HCT116 (cell line): ENCODE results near the gene TIGIT. TPM values are rescaled to one million over a fixed set of nuclear protein-coding genes. Genes with fewer than 3 reads are reported as not detected.

Experiments
- ATAC-seq: fragments of 200-7000 bp; cut with Tn5 transposase; 2 replicates; pipeline ENCODE4 v1.9.1; 2020; ENCODE audit warnings: mild to moderate bottlenecking, moderate library complexity
- Bru-seq: library from RNA; stranded (reverse); fragments of 400-500 nt; gene quantifications from one replicate; lab custom pipeline; 2021; lab: Mats Ljungman, UMichigan
- BruChase-seq, 2 experiments: library from RNA; stranded (reverse); fragments of 400-500 nt; gene quantifications; one replicate each; lab custom pipeline; 2021; lab: Mats Ljungman, UMichigan
- BruUV-seq: library from RNA; stranded (reverse); fragments of 400-500 nt; replicated peaks from 2 replicates; lab custom pipeline; 2021; lab: Mats Ljungman, UMichigan
- CTCF ChIA-PET: fragments of 300-600 bp; sonication (Branson Sonifier 250); formaldehyde crosslinking; loops from one replicate; lab custom pipeline; 2021; ENCODE audit warnings: antibody characterized with exemption; lab: Charles Lee
- POLR2A ChIA-PET: fragments of 300-600, 350-600 bp; sonication (Branson Sonifier 250); formaldehyde crosslinking; loops from one replicate; lab custom pipeline; 2021; ENCODE audit warnings: antibody characterized with exemption; lab: Charles Lee
- RAD21 ChIA-PET, 2 experiments: fragments of 300-600 bp; sonication (Branson Sonifier 250); formaldehyde crosslinking; loops; one replicate each; lab custom pipeline; 2023; ENCODE audit warnings: low total read pairs in 2 of 2; ENCODE audit not compliant: uncharacterized antibody in 2 of 2, unreplicated experiment in 2 of 2, low non-redundant PET in 1 of 2; lab: Charles Lee
- DNase-seq: peaks from one replicate; pipeline ENCODE4 v3.0.0-alpha.2; 2010; ENCODE audit warnings: low read depth, low spot score
- H2AFZ ChIP-seq: fragments of 200-600 bp; shearing (Covaris generic), sonication (generic); 2 replicates; pipeline ENCODE4 v1.6.1; 2017; ENCODE audit warnings: low read depth, mixed run types, mixed read lengths, antibody characterized with exemption, low read length; ENCODE audit not compliant: poor library complexity, severe bottlenecking
- H3K27ac ChIP-seq: 2 replicates; pipeline ENCODE4 v1.5.1; 2012; ENCODE audit warnings: low read depth, low read length
- H3K27me3 ChIP-seq: fragments of 200-600 bp; sonication (generic); 2 replicates; pipeline ENCODE4 v1.6.1; 2016; ENCODE audit warnings: mixed run types, low read length, mixed read lengths; ENCODE audit not compliant: insufficient read depth
- H3K36me3 ChIP-seq, 2 experiments: fragments of 200-500 bp in 1 of 2; fragments of 200-600 bp in 1 of 2; sonication (Bioruptor generic) in 1 of 2; sonication (generic) in 1 of 2; 2 replicates each; pipeline versions ENCODE4 v1.5.1 to v1.6.1; 2014 to 2016; ENCODE audit warnings: low read length in 2 of 2, inconsistent platforms in 1 of 2, mixed read lengths in 1 of 2, mixed run types in 1 of 2; ENCODE audit not compliant: insufficient read depth in 2 of 2, control insufficient read depth in 1 of 2
- H3K4me1 ChIP-seq, 2 experiments: fragments of 200-600 bp in 1 of 2; sonication (generic) in 1 of 2; 2 replicates each; pipeline versions ENCODE4 v1.5.1 to v1.6.1; 2012 to 2017; ENCODE audit warnings: low read length in 2 of 2, inconsistent platforms in 1 of 2, mild to moderate bottlenecking in 1 of 2, mixed read lengths in 1 of 2, mixed run types in 1 of 2, moderate library complexity in 1 of 2; ENCODE audit not compliant: insufficient read depth in 2 of 2, control insufficient read depth in 1 of 2
- H3K4me2 ChIP-seq: fragments of 200-600 bp; sonication (generic); 2 replicates; pipeline ENCODE4 v1.6.1; 2017; ENCODE audit warnings: mixed run types, low read length, mixed read lengths
- H3K4me3 ChIP-seq, 2 experiments: fragments of 200-600 bp in 1 of 2; sonication (generic) in 1 of 2; replicated peaks in 1 of 2; 2 replicates each; pipeline ENCODE4 v1.5.1; 2011 to 2016; ENCODE audit warnings: low read length in 2 of 2, control low read depth in 1 of 2, low read depth in 1 of 2, mild to moderate bottlenecking in 1 of 2, mixed read lengths in 1 of 2, mixed run types in 1 of 2
- H3K79me2 ChIP-seq: fragments of 200-600 bp; sonication (generic); 2 replicates; pipeline ENCODE4 v1.6.1; 2017; ENCODE audit warnings: mild to moderate bottlenecking, mixed run types, low read length, moderate library complexity, mixed read lengths; ENCODE audit not compliant: insufficient read depth
- H3K9ac ChIP-seq: fragments of 200-600 bp; sonication (generic); 2 replicates; pipeline ENCODE4 v1.6.1; 2016; ENCODE audit warnings: low read length, mixed read lengths
- H3K9me2 ChIP-seq: fragments of 200-600 bp; sonication (generic), shearing (Covaris generic); 2 replicates; pipeline ENCODE4 v1.6.1; 2017; ENCODE audit warnings: mixed run types, mild to moderate bottlenecking, moderate library complexity; ENCODE audit not compliant: insufficient read depth
- H3K9me3 ChIP-seq, 2 experiments: fragments of 200-500 bp in 1 of 2; fragments of 200-600 bp in 1 of 2; sonication (Bioruptor generic) in 1 of 2; sonication (generic) in 1 of 2; 2 replicates each; pipeline ENCODE4 v1.6.1; 2014 to 2017; ENCODE audit warnings: low read length in 2 of 2, mixed read lengths in 2 of 2, inconsistent platforms in 1 of 2, low read depth in 1 of 2, mild to moderate bottlenecking in 1 of 2, mixed run types in 1 of 2, moderate library complexity in 1 of 2; ENCODE audit not compliant: control insufficient read depth in 1 of 2, insufficient read depth in 1 of 2
- H4K20me1 ChIP-seq: fragments of 200-600 bp; sonication (generic), shearing (Covaris generic); 2 replicates; pipeline ENCODE4 v1.6.1; 2017; ENCODE audit warnings: mixed run types, mild to moderate bottlenecking, moderate library complexity; ENCODE audit not compliant: insufficient read depth
- CBX3 ChIP-seq: IDR thresholded peaks from 2 replicates; pipeline ENCODE4 v1.6.1; 2012; ENCODE audit warnings: low read depth
- EGR1 ChIP-seq: IDR thresholded peaks from 2 replicates; pipeline ENCODE4 v1.6.1; 2012; ENCODE audit warnings: low read depth
- EZH2 ChIP-seq: fragments of 200-600 bp; sonication (generic); IDR thresholded peaks from 2 replicates; pipeline ENCODE4 v1.6.1; 2017; ENCODE audit warnings: antibody characterized with exemption, mixed run types
- POLR2A ChIP-seq: IDR thresholded peaks from 2 replicates; pipeline ENCODE4 v1.7.0; 2011; ENCODE audit warnings: borderline replicate concordance; ENCODE audit not compliant: insufficient read depth, insufficient read length; ENCODE audit errors: extremely low read depth
- POLR2AphosphoS5 ChIP-seq: IDR thresholded peaks from 2 replicates; pipeline ENCODE4 v1.6.1; 2011; ENCODE audit warnings: mild to moderate bottlenecking, low read depth, low read length, moderate library complexity
- RAD21 ChIP-seq: IDR thresholded peaks from 2 replicates; pipeline ENCODE4 v1.6.1; 2012; ENCODE audit warnings: low read depth, mild to moderate bottlenecking
- SRF ChIP-seq: IDR thresholded peaks from 2 replicates; pipeline ENCODE4 v1.6.1; 2012; ENCODE audit warnings: low read depth
- intact Hi-C: fragments of 100-400 bp; cut with micrococcal nuclease; formaldehyde crosslinking; loops from 2 replicates; pipeline ENCODE4 v1.10.0; 2022
- long read RNA-seq: library from polyadenylated mRNA; unstranded; transcript quantifications from one replicate; pipeline ENCODE4 v2.0.0, GENCODE V29; 2021; ENCODE audit not compliant: unreplicated experiment
- polyA plus RNA-seq: library from polyadenylated mRNA; unstranded; fragments of >200 nt; gene quantifications from 2 replicates; pipeline ENCODE4 v1.2.1, GENCODE V29; 2012; ENCODE audit warnings: missing spikeins
- total RNA-seq: library from RNA; stranded (reverse); gene quantifications from one replicate; pipeline ENCODE4 v1.2.1, GENCODE V29; 2021; ENCODE audit not compliant: unreplicated experiment
- TF ChIP-seq, protein P1 (sequence below): IDR thresholded peaks from 2 replicates; pipeline ENCODE4 v1.6.1; 2012
- TF ChIP-seq, protein P2 (sequence below): IDR thresholded peaks from 2 replicates; pipeline ENCODE4 v1.6.1; 2012; ENCODE audit warnings: low read depth
- TF ChIP-seq, protein P3 (sequence below), 3 experiments: fragments of 200-600 bp in 1 of 3; sonication (generic) in 1 of 3; IDR thresholded peaks in 2 of 3; conservative IDR thresholded peaks in 1 of 3; 2 replicates each; pipeline ENCODE4 v1.5.1; 2012 to 2017; ENCODE audit warnings: low read depth in 2 of 3, low read length in 2 of 3, antibody characterized with exemption in 1 of 3, borderline replicate concordance in 1 of 3, control low read depth in 1 of 3, mild to moderate bottlenecking in 1 of 3, mixed read lengths in 1 of 3, mixed run types in 1 of 3, moderate library complexity in 1 of 3; ENCODE audit not compliant: insufficient read depth in 1 of 3

The TIGIT gene
- total RNA-seq: 0.07 TPM
- 0.01 and 0.05 TPM in 2 replicates for polyA plus RNA-seq
- Bru-seq, nascent RNA: percentile 11 among the genes with signal in this experiment
- percentile 19 among the genes with signal in this experiment for BruChase-seq, experiment 1, labeled RNA remaining after a 6-hour chase
- percentile 13 among the genes with signal in this experiment for BruChase-seq, experiment 2, labeled RNA remaining after a 2-hour chase
- long read RNA-seq: 0 reads

DNA sequence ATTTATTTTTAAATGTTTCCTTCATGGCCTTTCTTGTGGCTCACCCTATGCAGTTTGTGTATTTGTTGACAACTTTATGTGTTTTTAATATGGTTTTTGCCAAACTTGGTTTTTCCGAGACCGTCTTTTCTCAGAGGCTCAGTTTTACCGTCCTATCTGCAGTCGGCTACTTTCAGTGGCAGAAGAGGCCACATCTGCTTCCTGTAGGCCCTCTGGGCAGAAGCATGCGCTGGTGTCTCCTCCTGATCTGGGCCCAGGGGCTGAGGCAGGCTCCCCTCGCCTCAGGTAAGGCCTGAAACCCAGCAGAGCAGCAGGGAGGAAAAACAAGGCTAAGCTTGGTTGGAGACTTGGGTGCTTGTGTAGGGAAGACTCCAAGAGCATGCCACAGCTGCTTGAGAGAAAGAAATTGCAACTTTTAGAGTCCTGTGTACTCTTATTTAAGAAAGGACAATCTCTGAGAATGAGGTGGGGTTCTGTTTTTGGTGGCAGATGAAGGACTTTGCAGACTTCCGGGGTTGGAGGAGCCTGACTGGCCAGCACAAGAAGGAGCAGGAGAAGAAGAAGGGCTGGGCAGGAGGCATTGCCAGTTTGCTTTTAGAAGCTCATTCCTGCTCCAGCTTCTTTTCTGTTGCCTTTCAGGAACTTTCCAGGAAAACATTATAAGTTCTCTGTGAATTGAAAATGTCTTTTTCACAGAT is at the start of gene TIGIT:
TIGIT (plus strand) TSS at position 191 of the 698 bp plus-strand sequence; CDS start at position 225, 34 bp downstream.
- BruUV-seq: no TSS peak

DNA sequence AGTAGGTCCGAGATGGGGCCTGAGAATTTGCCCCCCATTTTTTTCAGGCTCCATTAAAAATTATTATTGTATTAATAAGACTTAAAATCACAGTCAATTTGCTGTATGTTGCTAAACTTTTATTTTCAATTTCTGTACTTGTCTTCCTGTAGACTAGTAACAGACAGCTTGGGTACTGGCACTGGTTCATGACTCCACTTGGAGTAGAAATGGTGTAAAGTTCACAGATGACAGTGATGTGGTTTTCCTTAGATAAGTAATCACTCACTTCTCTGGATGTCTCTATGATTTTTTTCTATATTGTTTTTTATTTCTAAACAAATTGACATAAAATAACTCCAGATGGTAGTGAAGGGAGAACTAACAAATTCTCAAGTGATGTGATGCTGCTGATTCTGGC is 40.9 kb upstream of the TIGIT start:
- DNase-seq (no peak), ATAC-seq (no peak)
- intact Hi-C loops: no loop called here
- H3K4me2 ChIP-seq: no peak overlapping the region
- no peaks in the 10 kb centered on the region for H3K4me1 ChIP-seq
- TF ChIP-seq, protein P1, sequence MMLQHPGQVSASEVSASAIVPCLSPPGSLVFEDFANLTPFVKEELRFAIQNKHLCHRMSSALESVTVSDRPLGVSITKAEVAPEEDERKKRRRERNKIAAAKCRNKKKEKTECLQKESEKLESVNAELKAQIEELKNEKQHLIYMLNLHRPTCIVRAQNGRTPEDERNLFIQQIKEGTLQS: no peak
- no peak for TF ChIP-seq POLR2A
- TF ChIP-seq EZH2: no peak
- TF ChIP-seq EGR1: no peak
- TF ChIP-seq, protein P2, sequence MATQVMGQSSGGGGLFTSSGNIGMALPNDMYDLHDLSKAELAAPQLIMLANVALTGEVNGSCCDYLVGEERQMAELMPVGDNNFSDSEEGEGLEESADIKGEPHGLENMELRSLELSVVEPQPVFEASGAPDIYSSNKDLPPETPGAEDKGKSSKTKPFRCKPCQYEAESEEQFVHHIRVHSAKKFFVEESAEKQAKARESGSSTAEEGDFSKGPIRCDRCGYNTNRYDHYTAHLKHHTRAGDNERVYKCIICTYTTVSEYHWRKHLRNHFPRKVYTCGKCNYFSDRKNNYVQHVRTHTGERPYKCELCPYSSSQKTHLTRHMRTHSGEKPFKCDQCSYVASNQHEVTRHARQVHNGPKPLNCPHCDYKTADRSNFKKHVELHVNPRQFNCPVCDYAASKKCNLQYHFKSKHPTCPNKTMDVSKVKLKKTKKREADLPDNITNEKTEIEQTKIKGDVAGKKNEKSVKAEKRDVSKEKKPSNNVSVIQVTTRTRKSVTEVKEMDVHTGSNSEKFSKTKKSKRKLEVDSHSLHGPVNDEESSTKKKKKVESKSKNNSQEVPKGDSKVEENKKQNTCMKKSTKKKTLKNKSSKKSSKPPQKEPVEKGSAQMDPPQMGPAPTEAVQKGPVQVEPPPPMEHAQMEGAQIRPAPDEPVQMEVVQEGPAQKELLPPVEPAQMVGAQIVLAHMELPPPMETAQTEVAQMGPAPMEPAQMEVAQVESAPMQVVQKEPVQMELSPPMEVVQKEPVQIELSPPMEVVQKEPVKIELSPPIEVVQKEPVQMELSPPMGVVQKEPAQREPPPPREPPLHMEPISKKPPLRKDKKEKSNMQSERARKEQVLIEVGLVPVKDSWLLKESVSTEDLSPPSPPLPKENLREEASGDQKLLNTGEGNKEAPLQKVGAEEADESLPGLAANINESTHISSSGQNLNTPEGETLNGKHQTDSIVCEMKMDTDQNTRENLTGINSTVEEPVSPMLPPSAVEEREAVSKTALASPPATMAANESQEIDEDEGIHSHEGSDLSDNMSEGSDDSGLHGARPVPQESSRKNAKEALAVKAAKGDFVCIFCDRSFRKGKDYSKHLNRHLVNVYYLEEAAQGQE: no peak
- TF ChIP-seq, protein P3, sequence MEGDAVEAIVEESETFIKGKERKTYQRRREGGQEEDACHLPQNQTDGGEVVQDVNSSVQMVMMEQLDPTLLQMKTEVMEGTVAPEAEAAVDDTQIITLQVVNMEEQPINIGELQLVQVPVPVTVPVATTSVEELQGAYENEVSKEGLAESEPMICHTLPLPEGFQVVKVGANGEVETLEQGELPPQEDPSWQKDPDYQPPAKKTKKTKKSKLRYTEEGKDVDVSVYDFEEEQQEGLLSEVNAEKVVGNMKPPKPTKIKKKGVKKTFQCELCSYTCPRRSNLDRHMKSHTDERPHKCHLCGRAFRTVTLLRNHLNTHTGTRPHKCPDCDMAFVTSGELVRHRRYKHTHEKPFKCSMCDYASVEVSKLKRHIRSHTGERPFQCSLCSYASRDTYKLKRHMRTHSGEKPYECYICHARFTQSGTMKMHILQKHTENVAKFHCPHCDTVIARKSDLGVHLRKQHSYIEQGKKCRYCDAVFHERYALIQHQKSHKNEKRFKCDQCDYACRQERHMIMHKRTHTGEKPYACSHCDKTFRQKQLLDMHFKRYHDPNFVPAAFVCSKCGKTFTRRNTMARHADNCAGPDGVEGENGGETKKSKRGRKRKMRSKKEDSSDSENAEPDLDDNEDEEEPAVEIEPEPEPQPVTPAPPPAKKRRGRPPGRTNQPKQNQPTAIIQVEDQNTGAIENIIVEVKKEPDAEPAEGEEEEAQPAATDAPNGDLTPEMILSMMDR (IDR thresholded peaks at IDR 0.05 in 2 of 3, conservative IDR thresholded peaks at IDR 0.05 in 1 of 3; ENCODE audit: borderline replicate concordance in 1 of 3, insufficient read depth in 1 of 3, low read depth in 2 of 3, low read length in 2 of 3): no peak
- TF ChIP-seq RAD21: no peak
- no peak for TF ChIP-seq POLR2AphosphoS5
- no peak for TF ChIP-seq CBX3
- TF ChIP-seq SRF: no peak
- H4K20me1 ChIP-seq: no peaks in the 10 kb centered on the region
- no peaks in the 10 kb centered on the region for H3K79me2 ChIP-seq
- no TSS peak for BruUV-seq
- no peaks in the 10 kb centered on the region for H3K9me2 ChIP-seq
- no peak overlapping the region for H3K4me3 ChIP-seq
- H3K36me3 ChIP-seq: no peaks in the 10 kb centered on the region
- no peak overlapping the region for H3K9ac ChIP-seq
- no peaks in the 10 kb centered on the region for H3K9me3 ChIP-seq
- ChIA-PET RAD21 (no interaction called here), POLR2A (no interaction called here), CTCF (no interaction called here)
- no peaks in the 10 kb centered on the region for H3K27me3 ChIP-seq
- no peak overlapping the region for H3K27ac ChIP-seq
- H2AFZ ChIP-seq: no peak overlapping the region

More for the DNA sequence above, at the start of gene TIGIT:
- H3K79me2 ChIP-seq: no peaks in the 10 kb centered on the region
- H3K9ac ChIP-seq: no peak within 1 kb of the TSS
- intact Hi-C loops: no loop called here
- H4K20me1 ChIP-seq: no peaks in the 10 kb centered on the region
- TF ChIP-seq CBX3: no peak
- H3K9me2 ChIP-seq: no peaks in the 10 kb centered on the region
- H3K27me3 ChIP-seq: no peaks in the 10 kb centered on the region
- no peak for ATAC-seq
- no peak for DNase-seq
- H3K4me1 ChIP-seq: peaks cover 0 to 9% of the 10 kb centered on the region in 2 experiments; a peak in 1 of 4 replicates
- H3K4me2 ChIP-seq: no peak within 1 kb of the TSS
- H3K27ac ChIP-seq: no peak within 1 kb of the TSS
- POLR2A ChIA-PET: no interaction called here
- no peak within 1 kb of the TSS for H2AFZ ChIP-seq
- no peaks in the 10 kb centered on the region for H3K9me3 ChIP-seq
- H3K36me3 ChIP-seq: no peaks in the 10 kb centered on the region
- H3K4me3 ChIP-seq: no peak within 1 kb of the TSS
- CTCF ChIA-PET: no interaction called here
- RAD21 ChIA-PET: no interaction called here
